Testis (tissue), 3 donors: ENCODE results near the gene CYP17A1. TPM values are rescaled to one million over a fixed set of nuclear protein-coding genes. Genes with fewer than 3 reads are reported as not detected.
A peak's percentile ranks its signal among the peaks of the same experiment; 100 is the strongest.

ENCODE experiments used
- DNase-seq: peaks from one replicate; pipeline ENCODE4 v3.0.0-alpha.2; 2019
- H3K27ac ChIP-seq, 2 donors: fragments of 200-600 bp; sonication (generic); one replicate each; pipeline ENCODE4 v1.5.1; 2019
- H3K27me3 ChIP-seq: fragments of 200-600 bp; sonication (generic); one replicate; pipeline ENCODE4 v1.5.1; 2019
- H3K36me3 ChIP-seq: fragments of 200-600 bp; sonication (generic); one replicate; pipeline ENCODE4 v1.5.1; 2017; ENCODE audit warnings: low read depth; ENCODE audit errors: missing control alignments
- H3K4me1 ChIP-seq: fragments of 200-600 bp; sonication (generic); one replicate; pipeline ENCODE4 v1.5.1; 2019
- H3K4me3 ChIP-seq, 2 donors: fragments of 200-600 bp; sonication (generic); one replicate each; pipeline ENCODE4 v1.5.1; 2017 to 2019
- H3K9me3 ChIP-seq: fragments of 200-600 bp; sonication (generic); one replicate; pipeline ENCODE4 v1.5.1; 2017
- POLR2A ChIP-seq: fragments of 450-650 bp; IDR thresholded peaks from one replicate; pipeline ENCODE4 v1.6.1; 2017; ENCODE audit warnings: antibody characterized with exemption, mild to moderate bottlenecking, moderate library complexity
- WGBS, 2 donors: methylation state at CpG; one replicate each; pipeline ENCODE4 v1.1.5; 2018; 5-methylcytosine and 5-hydroxymethylcytosine counted together
- intact Hi-C: fragments of 100-400 bp; cut with DNase I; formaldehyde crosslinking; loops from one replicate; pipeline ENCODE4 v1.15.1; 2023; ENCODE audit warnings: low total_unique reads
- polyA plus RNA-seq: library from polyadenylated mRNA; stranded (reverse); fragments of 350-450 nt; fragmentation: Illumina TruSeq; extraction: RNeasy Lipid Tissue Mini Kit (QIAGEN cat#74804); gene quantifications from one replicate; pipeline ENCODE4 v1.2.3, GENCODE V29; 2014; ENCODE audit warnings: low read depth, low replicate concordance; ENCODE audit not compliant: insufficient read depth
- total RNA-seq, 2 donors: library from RNA; depleted of rRNA; stranded (reverse); fragments of >200 nt; gene quantifications; one replicate each; pipeline ENCODE4 v1.2.3, GENCODE V29; 2016
- TF ChIP-seq, protein P1 (sequence below), 3 experiments: fragments of 450-650 bp in 2 of 3; fragments of 200-600 bp in 1 of 3; sonication (generic) in 1 of 3; IDR thresholded peaks; one replicate each; pipeline ENCODE4 v1.5.1; 2016 to 2019; ENCODE audit warnings: antibody characterized with exemption in 3 of 3, mild to moderate bottlenecking in 2 of 3, moderate library complexity in 1 of 3

The CYP17A1 gene
- total and polyA plus RNA-seq, 3 donors from 2014 or later: 12.1 to 146 (median 15.1) TPM

DNA sequence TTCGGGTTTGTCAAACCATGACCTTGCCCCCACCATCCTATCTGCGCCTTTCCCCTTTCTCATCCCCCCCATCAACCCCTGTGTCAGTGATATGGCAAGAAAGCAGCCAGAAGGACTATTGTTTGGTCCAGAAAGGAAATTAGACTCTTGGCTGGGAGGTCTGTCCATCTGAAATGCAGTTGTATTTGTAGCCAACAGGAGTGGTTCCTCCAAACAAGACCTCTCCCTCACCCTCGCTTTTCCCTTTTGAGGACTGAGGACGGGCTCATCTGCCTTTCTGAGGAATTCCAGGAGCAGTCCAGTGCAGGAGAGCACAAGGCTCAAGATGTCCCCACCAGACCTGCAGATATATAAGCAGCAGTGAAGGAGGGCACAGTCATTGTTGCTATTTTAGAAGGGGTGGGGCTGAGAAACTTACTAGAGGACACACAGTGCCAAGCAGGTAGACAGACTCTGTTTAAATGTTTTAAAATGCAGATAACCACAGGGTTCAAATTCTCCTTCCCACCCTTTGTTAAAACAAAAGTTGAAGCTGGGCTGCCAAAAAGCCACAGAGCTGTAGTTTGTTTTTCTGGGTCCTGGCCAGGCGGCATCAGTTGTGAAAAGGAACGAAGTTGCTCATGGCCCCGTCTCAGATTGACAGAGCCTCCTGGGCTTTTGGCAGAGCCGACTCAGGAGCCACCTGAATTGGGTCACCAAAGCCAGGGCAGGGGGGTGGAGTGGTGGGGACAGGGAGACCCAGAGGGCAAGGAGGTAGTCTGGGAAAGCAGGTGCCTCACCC lies 37.3 kb downstream of the CYP17A1 start:
- no peak for DNase-seq
- Histone ChIP-seq H3K27ac (peak overlapping the region; percentile 6 to 39), H3K4me3 (no peak overlapping the region), H3K36me3 (no peaks in the 10 kb centered on the region), H3K4me1 (peaks cover 56% of the 10 kb centered on the region), H3K27me3 (no peaks in the 10 kb centered on the region), H3K9me3 (no peaks in the 10 kb centered on the region)
- intact Hi-C loops: no loop called here
- TF ChIP-seq POLR2A: no peak
- TF ChIP-seq, protein P1, sequence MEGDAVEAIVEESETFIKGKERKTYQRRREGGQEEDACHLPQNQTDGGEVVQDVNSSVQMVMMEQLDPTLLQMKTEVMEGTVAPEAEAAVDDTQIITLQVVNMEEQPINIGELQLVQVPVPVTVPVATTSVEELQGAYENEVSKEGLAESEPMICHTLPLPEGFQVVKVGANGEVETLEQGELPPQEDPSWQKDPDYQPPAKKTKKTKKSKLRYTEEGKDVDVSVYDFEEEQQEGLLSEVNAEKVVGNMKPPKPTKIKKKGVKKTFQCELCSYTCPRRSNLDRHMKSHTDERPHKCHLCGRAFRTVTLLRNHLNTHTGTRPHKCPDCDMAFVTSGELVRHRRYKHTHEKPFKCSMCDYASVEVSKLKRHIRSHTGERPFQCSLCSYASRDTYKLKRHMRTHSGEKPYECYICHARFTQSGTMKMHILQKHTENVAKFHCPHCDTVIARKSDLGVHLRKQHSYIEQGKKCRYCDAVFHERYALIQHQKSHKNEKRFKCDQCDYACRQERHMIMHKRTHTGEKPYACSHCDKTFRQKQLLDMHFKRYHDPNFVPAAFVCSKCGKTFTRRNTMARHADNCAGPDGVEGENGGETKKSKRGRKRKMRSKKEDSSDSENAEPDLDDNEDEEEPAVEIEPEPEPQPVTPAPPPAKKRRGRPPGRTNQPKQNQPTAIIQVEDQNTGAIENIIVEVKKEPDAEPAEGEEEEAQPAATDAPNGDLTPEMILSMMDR (IDR thresholded peaks at IDR 0.05): no peak
- 52 to 61% methylated on average over 8 of the region's 8 CpGs for WGBS, 2 donors

DNA sequence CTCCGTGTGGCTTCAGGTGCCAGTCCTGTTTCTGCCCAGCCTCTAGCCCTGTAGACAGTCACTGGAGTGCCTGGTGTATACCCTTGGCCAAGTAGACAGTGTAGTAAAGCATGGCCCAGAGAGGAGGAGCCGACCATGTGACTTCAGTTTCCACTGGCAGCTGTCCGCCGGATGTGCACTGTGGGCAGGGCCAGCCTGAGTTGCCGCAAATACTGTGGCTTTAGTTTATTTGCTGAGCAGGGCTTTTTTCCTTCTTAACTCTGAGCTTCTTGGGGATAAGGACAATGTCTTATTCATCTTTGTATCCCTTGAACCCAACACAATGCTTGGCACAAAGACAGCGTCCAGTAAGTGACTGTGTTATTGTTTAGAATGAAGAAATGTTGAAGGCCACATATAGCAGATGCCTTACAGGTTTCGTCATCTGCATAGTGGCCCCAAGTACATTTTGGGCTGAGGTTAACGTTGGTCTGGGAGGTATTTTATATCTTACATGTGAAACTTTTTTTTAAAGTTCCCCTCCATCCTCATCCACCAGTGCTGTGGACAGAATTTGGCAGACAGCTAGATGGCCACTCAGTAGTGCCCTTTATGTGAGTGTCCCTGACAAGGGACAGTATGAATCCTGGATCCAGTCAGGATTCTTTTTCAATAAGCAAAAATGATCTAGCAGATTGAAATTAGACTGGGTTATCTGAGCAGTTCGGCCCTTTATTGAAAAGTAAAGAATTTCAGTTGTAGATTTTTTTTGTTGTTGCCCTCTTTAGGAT lies 40.6 kb downstream of the CYP17A1 start:
- intact Hi-C loops: no loop called here
- Histone ChIP-seq H3K27ac (peak overlapping the region; percentile 57 to 64), H3K9me3 (no peaks in the 10 kb centered on the region), H3K36me3 (no peaks in the 10 kb centered on the region), H3K4me1 (peaks cover 54% of the 10 kb centered on the region), H3K27me3 (no peaks in the 10 kb centered on the region), H3K4me3 (no peak overlapping the region)
- TF ChIP-seq, protein P1 (IDR thresholded peaks at IDR 0.05): no peak
- TF ChIP-seq POLR2A: no peak
- 27 to 39% methylated on average over 9 of the region's 9 CpGs for WGBS, 2 donors
- DNase-seq: peak; percentile 91

DNA sequence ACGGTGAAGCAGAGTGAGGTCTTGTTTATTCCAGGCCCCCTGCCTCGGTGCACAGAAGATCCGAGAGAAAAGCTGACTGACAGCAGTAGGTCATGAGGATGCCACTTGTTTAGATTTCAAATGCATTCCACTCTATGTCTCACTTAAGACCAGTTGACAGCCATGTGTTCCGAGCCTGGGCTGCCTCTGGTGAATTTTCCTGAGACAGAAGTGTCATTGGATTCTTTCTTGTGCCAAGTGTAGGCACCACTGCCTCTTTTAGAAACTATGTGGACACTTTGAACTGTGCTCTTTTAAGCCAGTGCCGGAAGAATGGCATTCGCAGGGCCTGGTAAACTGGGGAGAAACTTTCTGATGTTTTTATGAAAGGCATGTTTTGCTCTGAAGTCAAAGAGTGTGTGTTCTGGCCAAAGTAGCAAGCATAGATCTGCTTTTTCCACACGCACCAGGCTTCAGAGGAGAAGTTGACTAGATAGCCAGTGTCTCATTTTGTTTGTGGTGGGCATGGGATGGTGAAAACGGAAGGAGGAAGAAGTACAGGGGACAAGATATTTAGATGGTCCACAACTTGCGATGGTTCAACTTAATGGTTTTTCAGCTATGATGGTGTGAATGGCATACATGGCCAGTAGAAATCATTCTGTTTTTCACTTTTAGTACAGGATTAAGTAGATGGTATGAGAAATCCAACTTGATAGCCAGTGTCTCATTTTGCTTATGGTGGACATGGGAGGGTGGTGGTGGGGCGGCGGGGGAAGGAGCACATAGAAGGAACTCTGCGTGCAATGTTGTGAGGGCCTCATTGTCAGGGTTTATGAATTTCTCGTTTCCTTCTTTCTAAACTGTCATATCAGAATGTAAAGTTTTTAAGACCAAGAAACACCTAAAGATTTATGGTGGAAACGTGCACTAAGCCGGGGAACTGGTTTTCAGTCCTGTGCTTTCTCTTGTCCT lies 41.5 kb downstream of the CYP17A1 start:
- intact Hi-C loops: no loop called here
- no peak for TF ChIP-seq POLR2A
- TF ChIP-seq, protein P1 (IDR thresholded peaks at IDR 0.05): no peak
- Histone ChIP-seq H3K4me1 (peaks cover 50% of the 10 kb centered on the region), H3K27ac (peak overlapping the region; percentile 57 to 64), H3K27me3 (no peaks in the 10 kb centered on the region), H3K36me3 (no peaks in the 10 kb centered on the region), H3K9me3 (no peaks in the 10 kb centered on the region), H3K4me3 (no peak overlapping the region)
- no peak for DNase-seq
- 74 to 75% methylated on average over 15 of the region's 15 CpGs for WGBS, 2 donors

DNA sequence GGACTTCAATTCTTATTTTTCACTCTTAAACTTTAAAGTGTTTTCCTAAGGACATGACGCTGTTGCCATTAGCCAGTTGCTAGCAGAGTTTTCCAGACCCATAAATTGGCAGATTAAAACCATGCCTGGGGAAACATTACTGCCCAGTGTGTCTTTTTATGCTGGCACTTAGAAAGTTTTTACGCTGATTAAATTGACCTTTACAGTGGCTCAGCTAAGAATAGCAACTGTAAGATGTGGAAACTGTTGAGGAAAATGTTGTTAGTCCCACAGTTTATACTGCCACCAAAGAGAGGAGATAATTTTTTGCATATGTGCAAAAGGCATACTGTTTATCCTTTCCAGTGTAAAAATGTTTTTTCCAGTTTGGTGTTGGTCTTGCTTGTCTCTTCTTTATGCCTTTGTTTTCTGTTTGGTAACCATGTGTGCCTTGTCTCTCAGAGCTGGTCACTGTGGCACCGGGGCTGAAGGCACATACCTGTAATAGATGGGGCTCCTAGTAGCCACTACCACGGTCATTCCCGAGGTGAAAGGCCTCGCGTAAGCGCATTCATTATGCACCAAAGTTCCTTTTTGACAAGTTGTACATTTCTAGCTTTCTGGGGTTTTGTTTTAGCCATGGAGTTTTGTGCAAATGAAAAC lies 45.3 kb downstream of the CYP17A1 start:
- Histone ChIP-seq H3K4me3 (no peak overlapping the region), H3K9me3 (no peaks in the 10 kb centered on the region), H3K4me1 (peaks cover 32% of the 10 kb centered on the region), H3K27me3 (no peaks in the 10 kb centered on the region), H3K27ac (no peak overlapping the region), H3K36me3 (no peaks in the 10 kb centered on the region)
- TF ChIP-seq, protein P1 (IDR thresholded peaks at IDR 0.05): no peak
- TF ChIP-seq POLR2A: no peak
- intact Hi-C loops: no loop called here
- no peak for DNase-seq
- WGBS, 2 donors: 77 to 86% methylated on average over 8 of the region's 8 CpGs
